CD4-positive, alpha-beta T cell (primary cell): Measurements from ENCODE around the gene STK32B. TPM values are rescaled to one million over a fixed set of nuclear protein-coding genes. Genes with fewer than 3 reads are reported as not detected.

Experiments used
- ATAC-seq: fragments of 200-7000 bp; cut with Tn5 transposase; one replicate; pipeline ENCODE4 v1.10.0; 2022; ENCODE audit warnings: mild to moderate bottlenecking; ENCODE audit not compliant: poor library complexity
- CTCF ChIA-PET: fragments of 350-600 bp; sonication (Branson Sonifier 250); formaldehyde crosslinking; loops from one replicate; lab custom pipeline; 2021; ENCODE audit warnings: antibody characterized with exemption, inconsistent platforms; lab: Charles Lee
- POLR2A ChIA-PET: fragments of 350-600 bp; sonication (Branson Sonifier 250); formaldehyde crosslinking; loops from one replicate; lab custom pipeline; 2021; ENCODE audit warnings: antibody characterized with exemption, inconsistent platforms; lab: Charles Lee
- DNase-seq, 14 experiments: peaks; one replicate each; pipeline ENCODE4 v3.0.0-alpha.2; 2013 to 2020; ENCODE audit warnings: mixed read lengths in 2 of 14
- H3K27ac ChIP-seq, 2 donors: one replicate each; pipeline versions ENCODE4 v1.5.1 to v1.7.0; 2013; ENCODE audit warnings: low read length in 2 of 2, low read depth in 1 of 2, mild to moderate bottlenecking in 1 of 2
- H3K27me3 ChIP-seq, 2 experiments: 1 replicate in 1 of 2; 2 replicates in 1 of 2; pipeline versions ENCODE4 v1.6.1 to v1.7.0; 2013; ENCODE audit warnings: low read length in 2 of 2, control low read depth in 1 of 2, mild to moderate bottlenecking in 1 of 2, moderate library complexity in 1 of 2; ENCODE audit not compliant: insufficient read depth in 2 of 2, control insufficient read depth in 1 of 2
- H3K36me3 ChIP-seq: one replicate; pipeline ENCODE4 v1.6.1; 2013; ENCODE audit warnings: low read length, control low read depth; ENCODE audit not compliant: insufficient read depth
- H3K4me1 ChIP-seq: one replicate; pipeline ENCODE4 v1.6.1; 2013; ENCODE audit warnings: low read length, control low read depth; ENCODE audit not compliant: insufficient read depth
- H3K4me3 ChIP-seq: one replicate; pipeline ENCODE4 v1.5.1; 2013; ENCODE audit warnings: mild to moderate bottlenecking, low read length, moderate library complexity
- H3K9me3 ChIP-seq, 2 experiments: 1 replicate in 1 of 2; 2 replicates in 1 of 2; pipeline versions ENCODE4 v1.6.1 to v1.7.0; 2013; ENCODE audit warnings: low read length in 2 of 2, mild to moderate bottlenecking in 2 of 2, control low read depth in 1 of 2, moderate library complexity in 1 of 2; ENCODE audit not compliant: control insufficient read depth in 1 of 2, insufficient read depth in 1 of 2
- H3K27ac Mint-ChIP-seq: one replicate; pipeline ENCODE4 v1.8.0; 2020; ENCODE audit warnings: mixed read lengths
- H3K27me3 Mint-ChIP-seq: one replicate; pipeline ENCODE4 v1.8.0; 2021; ENCODE audit warnings: mixed read lengths
- H3K36me3 Mint-ChIP-seq: one replicate; pipeline ENCODE4 v1.8.0; 2021; ENCODE audit warnings: low read depth, mixed read lengths
- H3K4me1 Mint-ChIP-seq: one replicate; pipeline ENCODE4 v1.8.0; 2021; ENCODE audit warnings: low read depth, mixed read lengths
- H3K4me3 Mint-ChIP-seq: one replicate; pipeline ENCODE4 v1.8.0; 2020; ENCODE audit warnings: mild to moderate bottlenecking, mixed read lengths
- H3K9me3 Mint-ChIP-seq: one replicate; pipeline ENCODE4 v1.8.0; 2020; ENCODE audit warnings: mixed read lengths
- CTCF ChIP-seq: fragments of 200-600 bp; IDR thresholded peaks from one replicate; pipeline ENCODE4 v1.8.0; 2022; ENCODE audit warnings: antibody characterized with exemption, mild to moderate bottlenecking
- intact Hi-C, 2 experiments: fragments of 100-400 bp; cut with DNase I in 1 of 2; cut with micrococcal nuclease in 1 of 2; formaldehyde crosslinking; loops; one replicate each; pipeline versions ENCODE4 v1.15.1 to v1.9.0; 2023 to 2025; cut with DNase I, micrococcal nuclease
- total RNA-seq, 174 experiments: library from RNA in 2 of 174; stranded (reverse) in 2 of 174; gene quantifications; one replicate each; pipeline ENCODE4 v1.2.3 and lab custom pipeline; 2021 to 2026

STK32B gene
- total RNA-seq, 2 experiments from 2014 or later, result not detected

- Histone ChIP-seq H3K4me3 (no peak overlapping the region), H3K27ac (no peak overlapping the region), H3K4me1 (no peaks in the 10 kb centered on the region), H3K27me3 (no peaks in the 10 kb centered on the region), H3K9me3 (peaks cover 10 to 19% of the 10 kb centered on the region in 2 experiments), H3K36me3 (no peaks in the 10 kb centered on the region)
- POLR2A ChIA-PET, result no interaction called here
- CTCF ChIA-PET, result no interaction called here
- Mint-ChIP-seq H3K4me3 (no peak overlapping the region), H3K27me3 (no peaks in the 10 kb centered on the region), H3K9me3 (no peaks in the 10 kb centered on the region), H3K4me1 (no peaks in the 10 kb centered on the region), H3K36me3 (no peaks in the 10 kb centered on the region), H3K27ac (no peak overlapping the region)
- DNase-seq (no peak), ATAC-seq (no peak)
- intact Hi-C loops, result no loop called here
- no peak for TF ChIP-seq CTCF
Measured at GRCh38 chr4:5539584-5539983, 488.3 kb downstream of the STK32B start.

DNA sequence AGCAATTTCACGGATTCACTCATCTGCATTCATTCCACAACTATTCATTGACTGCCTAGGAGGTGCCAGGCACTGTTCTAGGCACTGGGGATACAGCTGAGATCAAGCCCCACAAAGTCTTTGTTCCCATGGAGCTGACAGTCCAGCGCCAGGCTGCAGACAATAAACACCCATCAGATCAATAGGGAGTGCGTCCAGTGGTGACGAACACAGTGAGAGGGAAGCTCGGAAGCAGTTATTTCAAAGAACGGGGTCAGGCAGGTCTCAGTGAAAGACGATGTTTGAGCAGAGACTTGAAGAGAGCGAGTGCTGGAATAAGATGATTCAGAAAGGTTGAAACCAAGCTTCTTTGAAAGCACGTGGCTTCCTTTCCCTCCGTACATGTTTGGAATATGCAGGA, 489.9 kb downstream of the STK32B start:
- Histone ChIP-seq H3K4me1 (no peaks in the 10 kb centered on the region), H3K27ac (no peak overlapping the region), H3K9me3 (peaks cover 0 to 11% of the 10 kb centered on the region in 2 experiments), H3K4me3 (no peak overlapping the region), H3K36me3 (no peaks in the 10 kb centered on the region), H3K27me3 (no peaks in the 10 kb centered on the region)
- H3K36me3 Mint-ChIP-seq, result no peaks in the 10 kb centered on the region
- POLR2A ChIA-PET, result no interaction called here
- no peaks in the 10 kb centered on the region for H3K4me1 Mint-ChIP-seq
- TF ChIP-seq CTCF, result no peak
- DNase-seq (no peak), ATAC-seq (no peak)
- peaks cover 5% of the 10 kb centered on the region for H3K9me3 Mint-ChIP-seq
- no peak overlapping the region for H3K27ac Mint-ChIP-seq
- intact Hi-C loops, result no loop called here
- CTCF ChIA-PET, result no interaction called here
- no peak overlapping the region for H3K4me3 Mint-ChIP-seq
- no peaks in the 10 kb centered on the region for H3K27me3 Mint-ChIP-seq

DNA sequence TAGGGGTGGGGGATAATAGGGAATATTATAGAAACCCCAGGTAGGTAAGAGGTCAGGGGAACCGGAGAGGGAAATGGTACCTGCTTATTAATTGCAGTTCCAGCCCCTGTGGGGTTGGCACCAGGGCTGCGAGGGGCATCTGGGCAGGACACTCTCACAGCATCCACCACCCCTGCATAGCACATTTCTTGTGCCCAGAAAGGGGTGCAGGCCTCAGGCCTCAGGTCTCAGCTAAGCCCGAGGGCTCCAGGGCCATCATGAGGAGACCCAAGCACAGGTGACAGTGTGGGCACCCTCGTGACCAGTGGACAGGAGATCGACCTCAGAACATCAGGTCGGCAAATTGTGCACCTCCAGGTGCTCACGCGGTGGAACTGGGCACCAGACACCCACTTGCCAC, 492.4 kb downstream of the STK32B start:
- POLR2A ChIA-PET, result no interaction called here
- no peak overlapping the region for H3K27ac ChIP-seq
- no peak overlapping the region for H3K27ac Mint-ChIP-seq
- CTCF ChIA-PET, result no interaction called here
- intact Hi-C loops, result no loop called here
- H3K9me3 Mint-ChIP-seq, result peaks cover 5% of the 10 kb centered on the region
- no peaks in the 10 kb centered on the region for H3K36me3 Mint-ChIP-seq
- no peaks in the 10 kb centered on the region for H3K4me1 ChIP-seq
- H3K4me3 ChIP-seq, result no peak overlapping the region
- H3K27me3 Mint-ChIP-seq, result no peaks in the 10 kb centered on the region
- H3K4me1 Mint-ChIP-seq, result no peaks in the 10 kb centered on the region
- H3K9me3 ChIP-seq, result peaks cover 0 to 26% of the 10 kb centered on the region in 2 experiments
- no peaks in the 10 kb centered on the region for H3K36me3 ChIP-seq
- no peak for TF ChIP-seq CTCF
- H3K27me3 ChIP-seq, result no peaks in the 10 kb centered on the region
- no peak overlapping the region for H3K4me3 Mint-ChIP-seq
- ATAC-seq (no peak), DNase-seq (no peak)
